Measurements from ENCODE around the gene ECM2.

Gene ECM2

GRCh38 chr9:92496396-92497176, 39.2 kb downstream of the ECM2 start:
- no peak for DNase-seq

GRCh38 chr9:92494856-92495255, 40.9 kb downstream of the ECM2 start:
- no peak for DNase-seq

GRCh38 chr9:92493749-92494387, 41.9 kb downstream of the ECM2 start:
- no peak for DNase-seq

GRCh38 chr9:92492781-92493401, 42.9 kb downstream of the ECM2 start:
- DNase-seq = no peak

- no peak for DNase-seq
Measured at GRCh38 chr9:92488681-92489550, 46.9 kb downstream of the ECM2 start.

GRCh38 chr9:92486371-92486770, 49.4 kb downstream of the ECM2 start:
- no peak for DNase-seq

GRCh38 chr9:92484563-92484962, 51.2 kb downstream of the ECM2 start:
- no peak for DNase-seq

GRCh38 chr9:92483627-92484545, 51.9 kb downstream of the ECM2 start:
- DNase-seq = no peak

- no peak for DNase-seq
Measured at GRCh38 chr9:92482805-92483204, 53.0 kb downstream of the ECM2 start.

GRCh38 chr9:92482329-92482728, 53.5 kb downstream of the ECM2 start, which contains the start of gene ASPN:
ASPN (minus strand) TSS chr9:92482506.
- DNase-seq = no peak

- DNase-seq = no peak
Measured at GRCh38 chr9:92480986-92481633, 54.7 kb downstream of the ECM2 start.

GRCh38 chr9:92480291-92480771, 55.5 kb downstream of the ECM2 start:
- no peak for DNase-seq

- no peak for DNase-seq
Measured at GRCh38 chr9:92479346-92479745, 56.4 kb downstream of the ECM2 start.

- DNase-seq = no peak
Measured at GRCh38 chr9:92478783-92479182, 57.0 kb downstream of the ECM2 start.

GRCh38 chr9:92476962-92477361, 58.8 kb downstream of the ECM2 start:
- no peak for DNase-seq

- no peak for DNase-seq
Measured at GRCh38 chr9:92474587-92474986, 61.2 kb downstream of the ECM2 start.

GRCh38 chr9:92468206-92468605, 67.6 kb downstream of the ECM2 start:
- DNase-seq = no peak

GRCh38 chr9:92467511-92467910, 68.3 kb downstream of the ECM2 start:
- DNase-seq = no peak

- no peak for DNase-seq
Measured at GRCh38 chr9:92467041-92467440, 68.7 kb downstream of the ECM2 start.

GRCh38 chr9:92463984-92464383, 71.8 kb downstream of the ECM2 start:
- DNase-seq = no peak

GRCh38 chr9:92463387-92463786, 72.4 kb downstream of the ECM2 start:
- DNase-seq = no peak
